GM21723 (cell line): ENCODE data around the gene TAF5L.
"Not testable (repeated sequence)": the region's sequence is repeated elsewhere in the genome, so short reads cannot be mapped to it uniquely, and the experiment has no call there.

Experiments
- ATAC-seq: cut with Tn5 transposase; IDR thresholded peaks from one replicate; pipeline ENCODE4 v1.9.1; 2021; ENCODE audit warnings: mild to moderate bottlenecking, moderate library complexity; ENCODE audit not compliant: unreplicated experiment

The TAF5L gene

DNA sequence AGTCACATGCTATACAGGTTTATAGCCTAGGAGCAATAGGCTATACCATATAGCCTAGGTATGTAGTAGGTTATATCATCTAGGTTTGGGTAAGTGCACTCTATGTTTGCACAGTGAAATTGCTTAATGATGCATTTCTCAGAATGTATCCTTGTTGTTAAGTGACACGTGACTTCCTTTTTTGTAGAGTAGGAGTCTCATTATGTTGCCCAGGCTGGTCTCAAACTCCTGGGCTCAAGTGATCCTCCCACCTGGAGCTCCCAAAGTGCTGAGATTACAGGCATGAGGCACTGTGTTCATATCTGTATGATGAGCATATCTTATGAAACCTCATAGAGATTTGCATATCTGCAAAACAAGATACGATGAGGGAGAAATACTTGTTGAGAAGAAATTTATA is 53.6 kb downstream of the TAF5L start:
- ATAC-seq: no peak

DNA sequence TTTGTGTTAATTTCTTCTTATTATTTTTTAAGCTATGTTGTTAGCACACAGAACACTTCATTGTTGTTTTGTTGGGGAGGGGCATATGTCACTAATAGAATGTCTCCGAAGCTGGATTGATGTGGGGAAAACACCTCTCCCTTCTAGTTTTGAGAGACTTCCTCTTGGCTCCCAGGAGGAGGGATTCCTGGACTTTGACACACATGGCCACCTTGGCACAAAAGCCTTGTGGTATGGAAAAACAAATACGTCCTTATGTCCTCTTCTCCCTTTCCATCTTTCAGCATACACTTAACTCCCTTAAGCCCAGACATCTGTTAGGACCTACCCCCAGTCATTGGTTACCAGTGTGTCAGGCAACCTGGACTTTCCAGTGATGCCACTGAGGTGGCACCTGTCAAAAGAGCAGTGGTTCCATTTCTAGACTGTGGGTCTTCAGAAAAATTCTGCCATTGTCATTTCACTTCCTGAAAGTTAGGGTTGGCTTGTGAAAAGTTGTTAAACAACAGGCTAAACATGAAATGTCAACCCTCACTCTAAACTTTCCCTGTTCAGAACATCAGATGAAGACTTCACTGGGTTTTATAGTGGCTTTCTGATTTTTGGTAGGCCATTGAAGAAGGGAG is 54.9 kb downstream of the TAF5L start:
- ATAC-seq: no peak

DNA sequence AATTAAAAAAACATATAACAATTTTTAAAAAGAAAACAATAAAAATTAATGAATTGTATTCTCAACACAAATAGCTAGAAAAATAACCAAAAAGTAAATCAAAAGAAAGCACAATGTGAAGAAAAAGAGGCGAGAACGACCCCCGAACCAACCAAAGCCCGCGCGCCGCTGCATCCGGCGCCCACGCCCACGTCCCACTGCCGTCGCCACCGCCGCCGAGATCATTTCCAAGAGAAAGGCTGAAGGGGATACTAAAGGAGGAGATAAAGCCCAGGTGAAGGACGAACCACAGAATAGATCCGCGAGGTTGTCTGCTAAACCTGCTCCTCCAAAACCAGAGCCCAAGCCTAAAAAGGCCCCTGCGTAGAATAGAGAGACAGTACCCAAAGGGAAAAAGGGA is 55.6 kb downstream of the TAF5L start:
- ATAC-seq: no peak

DNA sequence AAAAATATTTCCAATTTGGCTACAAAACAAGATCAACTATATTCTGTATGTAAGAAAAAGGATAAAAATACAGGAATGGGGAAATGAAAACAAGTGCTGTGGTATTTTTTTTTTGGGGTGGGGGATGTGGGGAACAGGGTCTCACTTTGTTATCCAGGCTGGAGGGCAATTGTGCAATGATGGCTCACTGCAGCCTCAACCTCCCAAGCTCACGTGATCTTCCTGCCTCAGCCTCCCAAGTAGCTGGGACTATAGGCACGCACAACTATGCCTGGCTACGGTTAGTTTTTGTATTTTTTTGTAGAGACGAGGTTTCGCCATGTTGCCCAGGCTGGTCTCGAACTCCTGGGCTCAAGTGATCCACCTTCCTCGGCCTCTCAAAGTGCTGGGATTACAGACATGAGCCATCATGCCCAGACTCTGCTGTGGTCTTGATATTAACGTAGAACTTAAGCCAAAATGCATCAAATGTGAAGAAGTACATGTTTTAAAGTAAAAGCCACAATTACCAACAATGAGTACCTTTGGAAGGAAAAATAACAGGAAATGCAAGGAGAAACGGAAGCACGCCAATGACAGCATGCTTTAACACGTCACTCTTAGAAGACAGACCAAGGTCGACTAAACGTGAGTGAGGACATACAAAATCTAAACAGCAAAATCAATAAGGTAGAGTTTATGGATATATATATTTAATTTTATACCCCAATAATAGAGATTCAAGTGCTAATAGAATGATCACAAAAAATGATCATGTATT is 58.6 kb downstream of the TAF5L start:
- no peak for ATAC-seq

DNA sequence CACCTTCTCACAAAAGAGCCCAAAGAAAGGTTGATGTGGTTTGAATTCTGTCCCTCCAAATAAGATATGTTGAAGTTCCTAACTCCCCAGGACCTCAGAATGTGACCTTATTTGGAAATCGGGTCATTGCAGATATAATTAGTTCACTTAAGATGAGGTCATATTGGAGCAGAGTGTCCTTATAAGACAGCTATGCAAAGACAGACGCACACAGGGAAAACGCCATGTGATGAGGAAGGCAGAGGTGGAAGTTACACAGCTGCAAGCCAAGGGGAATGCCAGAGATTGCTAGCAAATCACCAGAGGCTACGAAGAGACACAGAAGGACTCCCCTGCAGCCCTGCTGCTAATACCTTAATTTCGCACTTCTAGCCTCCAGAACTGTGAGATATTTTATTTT is 62.2 kb downstream of the TAF5L start:
- no peak for ATAC-seq

DNA sequence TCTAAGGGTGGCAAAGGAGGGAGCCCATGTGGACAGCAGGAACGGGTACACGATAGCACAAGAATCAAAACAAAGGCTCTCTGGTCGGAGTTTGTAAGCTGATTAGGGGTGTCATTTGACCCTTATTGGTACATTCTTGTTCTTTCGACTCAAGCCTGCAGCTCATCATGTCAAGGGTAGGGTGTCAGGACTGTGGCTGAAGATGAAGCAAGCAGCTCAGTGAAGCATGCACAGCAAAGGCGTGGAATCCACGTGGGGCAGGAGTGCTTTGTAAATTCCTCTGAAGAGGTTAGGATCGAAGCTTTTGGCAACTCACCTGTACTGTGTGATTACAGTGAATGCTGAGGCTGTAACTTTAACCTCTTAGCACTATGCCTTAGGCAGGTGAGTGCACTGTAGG is 62.7 kb downstream of the TAF5L start:
- no peak for ATAC-seq

DNA sequence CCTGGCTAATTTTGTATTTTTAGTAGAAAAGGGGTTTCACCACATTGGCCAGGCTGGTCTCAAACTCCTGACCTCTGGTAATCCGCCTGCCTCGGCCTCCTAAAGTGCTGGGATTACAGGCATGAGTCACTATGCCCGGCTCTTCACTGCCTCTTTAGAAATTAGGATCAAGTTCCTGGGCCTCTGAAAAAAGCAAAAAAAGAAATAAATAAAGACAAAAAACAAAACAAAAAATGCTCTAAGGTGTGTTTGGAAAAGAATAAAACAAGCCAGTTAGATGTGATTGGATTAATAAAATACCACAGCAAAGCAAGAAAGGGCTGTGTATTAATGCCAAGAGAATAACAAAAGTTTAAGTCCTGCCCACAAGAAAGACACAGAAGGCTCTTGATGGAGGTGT is 63.2 kb downstream of the TAF5L start:
- no peak for ATAC-seq

DNA sequence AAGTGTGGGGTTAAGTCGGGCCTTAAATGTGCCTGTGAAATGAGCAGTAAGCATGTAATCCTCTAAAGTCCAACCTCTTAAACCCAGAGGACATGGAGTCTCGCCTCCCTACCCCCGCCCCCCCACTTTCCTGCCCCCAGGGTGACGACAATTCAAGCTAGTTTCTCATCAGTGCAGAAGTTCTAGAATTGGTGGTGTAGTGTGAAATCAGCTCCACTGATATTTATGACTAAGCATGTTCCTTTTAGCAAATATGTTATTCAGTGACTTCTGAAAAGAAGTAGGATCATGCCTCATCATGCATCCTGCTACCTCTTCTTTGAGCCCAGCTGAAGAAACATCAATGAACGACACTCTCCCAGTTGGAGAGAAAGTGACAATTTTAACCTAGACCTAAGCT is 64.8 kb downstream of the TAF5L start:
- no peak for ATAC-seq

DNA sequence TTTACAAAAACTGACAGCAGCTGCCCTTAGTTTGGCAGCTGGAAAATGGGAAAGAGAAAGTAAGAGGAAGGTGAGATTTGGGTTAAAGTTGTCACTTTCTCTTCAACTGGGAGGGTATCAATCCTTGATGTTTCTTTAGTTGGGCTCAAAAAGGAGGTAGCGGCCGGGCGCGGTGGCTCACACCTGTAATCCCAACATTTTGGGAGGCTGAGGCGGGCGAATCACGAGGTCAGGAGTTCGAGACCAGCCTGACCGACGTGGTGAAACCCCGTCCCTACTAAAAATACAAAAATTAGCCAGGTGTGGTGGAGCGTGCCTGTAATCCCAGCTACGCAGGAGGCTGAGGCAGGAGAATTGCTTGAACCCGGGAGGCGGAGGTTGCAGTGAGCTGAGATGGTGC is 65.8 kb downstream of the TAF5L start:
- not testable (repeated sequence) for ATAC-seq

DNA sequence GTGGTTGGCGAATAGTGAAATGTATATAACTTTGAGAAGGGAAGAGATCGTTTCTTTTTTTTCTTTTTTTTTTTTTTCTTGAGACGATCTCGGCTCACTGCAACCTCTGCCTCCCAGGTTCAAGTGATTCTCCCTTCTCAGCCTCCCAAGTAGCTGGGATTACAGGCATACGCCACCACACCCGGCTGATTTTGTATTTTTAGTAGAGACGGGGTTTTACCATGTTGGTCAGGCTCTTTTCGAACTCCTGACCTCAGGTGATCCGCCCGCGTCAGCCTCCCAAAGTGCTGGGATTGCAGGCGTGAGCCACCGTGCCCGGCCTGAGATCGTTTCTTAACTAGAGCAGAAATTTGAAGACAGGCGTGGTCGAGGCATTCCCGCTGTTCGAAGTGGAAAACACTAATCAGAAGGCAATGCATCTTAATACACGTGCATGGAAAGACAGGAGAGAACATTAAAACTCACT is 66.6 kb downstream of the TAF5L start:
- not testable (repeated sequence) for ATAC-seq

DNA sequence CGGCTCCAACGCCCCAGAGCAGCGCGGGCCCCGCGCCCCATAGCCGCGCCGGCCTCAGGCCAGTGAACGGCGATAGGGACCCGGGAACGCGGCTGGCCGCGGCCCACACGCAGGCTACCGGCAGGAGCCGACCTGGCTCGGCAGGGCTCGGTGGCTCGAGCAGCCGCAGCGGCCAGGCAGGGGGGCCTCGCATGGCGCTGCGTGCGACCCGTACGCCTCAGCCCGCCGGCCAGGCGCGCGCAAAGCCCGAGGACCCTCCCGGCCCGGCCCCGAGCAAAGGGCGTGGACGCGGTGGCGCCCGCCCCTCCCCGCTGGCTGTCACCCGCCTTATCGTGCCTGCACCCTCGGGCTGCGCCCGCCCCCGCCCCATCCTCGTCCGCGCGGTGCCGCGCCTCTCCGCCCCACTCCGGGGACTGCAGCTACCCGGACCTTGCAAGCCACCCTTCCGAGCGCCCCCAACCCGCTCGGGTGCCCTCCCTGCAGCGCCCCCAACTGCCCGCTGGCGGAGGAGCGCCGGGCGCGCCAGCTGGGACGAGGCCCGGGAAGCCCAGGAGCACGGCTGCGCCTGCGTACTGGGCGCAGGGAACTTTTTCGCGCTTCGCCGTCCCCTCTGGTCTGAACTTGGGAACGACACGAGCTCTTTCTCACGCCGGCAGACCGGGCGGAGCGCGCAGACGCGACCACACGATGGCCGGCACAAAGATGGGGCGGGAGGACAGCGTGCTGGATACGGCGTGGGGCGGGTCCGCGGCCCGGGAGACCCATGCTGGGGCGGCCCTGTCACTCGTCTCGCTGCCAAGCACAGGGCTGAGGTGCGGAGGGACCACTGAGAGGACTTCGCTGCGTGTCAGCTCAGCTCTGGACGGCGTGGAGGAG is 67.2 kb downstream of the TAF5L start, which contains the start of gene ABCB10:
ABCB10 (minus strand) TSS at position 248 of the 876 bp plus-strand sequence; CDS start at position 193, 55 bp downstream.
- ATAC-seq: peak; percentile 82

DNA sequence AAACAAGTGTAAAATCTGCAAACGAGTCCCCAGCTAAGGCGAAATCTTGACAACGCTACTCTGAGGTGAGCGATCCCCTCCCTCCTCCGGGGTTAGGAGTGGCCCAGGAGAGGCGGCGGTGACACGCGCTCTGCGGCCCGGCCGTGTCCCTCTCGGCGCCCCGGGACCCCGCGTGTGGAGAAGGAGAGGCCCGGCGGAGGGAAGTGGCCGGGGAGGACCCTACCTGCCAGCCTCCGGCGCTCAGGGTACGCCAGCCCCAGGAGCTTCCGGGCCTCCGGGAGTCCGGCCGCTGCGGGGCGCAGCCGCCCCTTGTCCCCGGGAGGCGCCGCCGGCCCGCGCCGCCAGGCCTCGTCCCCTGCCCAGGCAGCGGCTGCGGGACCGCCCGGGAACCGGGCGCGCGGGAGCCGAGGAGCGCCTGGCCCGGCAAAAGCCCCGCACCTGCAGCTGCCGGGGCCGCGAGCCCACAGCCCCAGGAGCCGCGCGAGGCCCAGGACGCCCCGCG is 68.0 kb downstream of the TAF5L start:
- ATAC-seq: peak; percentile 44

DNA sequence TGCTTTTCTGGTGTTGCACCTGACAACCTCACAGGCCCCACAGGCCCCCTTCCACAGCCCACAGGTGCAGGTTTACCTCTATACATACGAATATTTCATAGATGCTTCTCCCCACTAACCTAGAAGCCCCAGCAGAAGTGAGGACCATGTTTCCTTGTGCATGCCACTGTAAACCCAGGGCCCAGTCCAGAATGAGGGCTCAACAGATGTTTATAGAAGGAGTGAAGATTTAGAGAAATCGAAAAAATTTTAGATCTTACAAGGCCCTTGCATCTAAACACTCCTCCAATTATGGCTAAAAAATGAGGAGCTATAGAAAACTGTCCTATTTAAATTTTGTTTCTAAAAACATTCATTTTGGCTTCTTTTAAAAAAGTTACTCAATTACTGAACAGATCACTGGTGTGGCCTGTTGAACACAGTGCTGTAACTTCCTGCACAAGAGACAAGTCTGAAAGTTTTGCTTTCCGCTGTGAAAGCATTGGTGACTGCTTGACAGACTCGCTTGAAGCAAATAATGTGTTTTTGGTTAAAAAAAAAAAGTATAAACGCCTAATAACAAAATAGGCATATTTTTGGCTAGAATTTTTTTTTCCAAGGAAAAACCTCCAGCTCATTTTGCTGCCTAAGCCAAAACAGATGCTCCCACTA is 68.6 kb downstream of the TAF5L start:
- peak; percentile 30 for ATAC-seq

DNA sequence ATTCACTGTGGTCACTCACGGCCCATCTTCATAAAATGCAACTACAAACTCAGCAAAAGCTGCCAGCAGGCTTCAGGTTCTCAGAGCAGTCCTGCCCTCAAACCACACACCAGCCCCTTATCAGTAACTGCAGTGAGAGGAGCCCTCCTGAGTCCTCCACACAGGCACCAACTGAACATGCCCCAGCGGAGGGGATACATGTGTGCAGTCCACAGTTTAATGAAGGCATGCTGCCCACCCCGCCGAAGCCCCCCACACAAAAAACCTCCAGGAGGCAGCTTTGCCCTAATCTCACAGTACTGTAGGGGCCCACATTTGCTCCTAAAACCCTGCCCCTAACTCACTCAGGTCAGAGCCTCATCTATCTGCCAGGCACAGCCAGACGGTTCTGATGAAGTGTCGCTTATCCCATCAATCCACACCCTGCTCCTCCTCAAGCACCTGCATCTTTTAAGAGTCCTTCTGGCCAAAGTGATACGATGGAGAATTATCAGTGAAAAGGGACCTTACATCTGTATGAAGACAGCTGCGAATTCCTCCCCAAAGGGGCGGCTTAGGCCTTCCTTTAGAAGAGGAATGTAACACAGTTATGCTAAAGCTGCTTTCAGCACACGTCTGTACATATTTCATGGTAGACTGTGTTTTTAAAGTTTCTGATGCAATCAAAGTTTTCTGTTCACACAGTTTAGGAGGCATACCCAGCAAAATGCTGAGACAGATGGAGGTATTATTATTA is 70.9 kb downstream of the TAF5L start:
- no peak for ATAC-seq

DNA sequence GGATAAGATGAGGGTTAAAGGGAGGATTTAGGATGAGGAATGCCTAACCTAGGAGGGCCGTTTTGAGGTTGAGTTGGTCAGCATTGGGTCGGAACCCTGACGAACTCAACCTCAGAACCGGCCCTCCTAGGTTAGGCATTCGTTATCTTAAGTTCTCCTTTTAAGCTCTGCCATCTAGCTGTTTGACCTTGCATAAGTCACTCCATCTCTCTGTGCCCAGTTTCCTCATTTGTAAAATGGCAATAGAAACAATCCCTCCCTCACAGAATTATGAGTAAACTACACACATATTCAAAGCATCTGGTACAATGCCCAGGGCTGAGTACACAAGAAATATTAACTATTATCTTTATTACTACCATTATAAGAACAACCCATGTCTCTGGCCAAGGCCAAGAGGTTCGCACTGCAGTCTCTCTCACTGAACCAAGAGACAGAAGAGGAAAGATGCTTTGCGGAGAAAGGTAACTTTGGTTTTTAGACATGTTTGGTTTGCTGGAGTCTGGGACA is 72.2 kb downstream of the TAF5L start:
- no peak for ATAC-seq

DNA sequence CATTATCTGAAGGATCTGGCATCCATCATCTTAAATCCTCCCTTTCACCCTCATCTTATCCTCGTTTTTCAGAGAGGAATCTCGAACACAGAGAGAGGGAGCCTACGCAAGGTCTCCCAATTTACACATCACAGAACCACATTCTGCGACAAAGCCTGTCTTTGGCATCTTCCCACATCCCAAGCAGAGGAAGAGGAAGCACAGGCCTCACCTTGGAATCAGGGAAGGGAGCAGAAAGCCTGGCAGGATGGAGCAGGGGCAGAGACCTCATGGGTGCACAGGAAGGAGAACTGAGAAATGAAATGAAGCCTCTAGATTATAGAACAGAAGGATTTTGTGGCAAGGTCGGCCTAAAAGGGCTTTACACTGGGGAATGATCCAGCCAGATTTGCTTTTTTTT is 73.2 kb downstream of the TAF5L start:
- no peak for ATAC-seq

DNA sequence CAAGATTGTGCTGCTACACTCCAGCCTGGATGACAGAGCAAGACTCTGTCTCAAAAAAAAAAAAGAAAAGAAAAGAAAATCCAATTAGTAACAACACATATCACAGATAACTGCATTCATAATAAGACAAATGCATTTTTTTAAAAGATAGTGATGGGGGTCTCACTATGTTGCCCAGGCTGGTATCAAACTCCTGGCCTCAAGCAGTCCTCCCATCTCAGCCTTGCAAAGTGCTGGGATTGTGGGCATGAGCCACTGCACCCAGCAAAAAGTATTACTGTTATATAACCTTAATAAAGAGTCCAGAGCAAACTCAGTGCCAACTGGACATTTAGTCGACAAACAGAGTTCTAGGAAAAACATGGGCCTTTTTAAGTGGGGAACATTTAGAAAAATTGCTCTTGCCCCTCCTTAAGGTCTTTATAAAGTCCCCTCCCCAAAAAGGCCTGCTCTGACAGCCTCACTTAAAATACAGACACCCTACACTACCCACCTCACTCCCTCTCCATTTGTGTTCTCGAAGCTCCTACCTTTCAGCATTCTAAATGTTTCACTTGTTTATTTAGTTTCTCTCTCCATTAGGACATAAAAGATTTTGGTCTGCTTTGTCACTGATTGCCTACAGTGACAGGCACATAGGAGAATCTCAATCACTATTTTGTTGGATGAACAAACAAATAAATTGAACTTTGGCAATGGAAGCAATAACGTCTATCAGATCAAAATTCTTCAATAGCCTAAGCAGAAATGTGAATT is 74.9 kb downstream of the TAF5L start:
- ATAC-seq: no peak

DNA sequence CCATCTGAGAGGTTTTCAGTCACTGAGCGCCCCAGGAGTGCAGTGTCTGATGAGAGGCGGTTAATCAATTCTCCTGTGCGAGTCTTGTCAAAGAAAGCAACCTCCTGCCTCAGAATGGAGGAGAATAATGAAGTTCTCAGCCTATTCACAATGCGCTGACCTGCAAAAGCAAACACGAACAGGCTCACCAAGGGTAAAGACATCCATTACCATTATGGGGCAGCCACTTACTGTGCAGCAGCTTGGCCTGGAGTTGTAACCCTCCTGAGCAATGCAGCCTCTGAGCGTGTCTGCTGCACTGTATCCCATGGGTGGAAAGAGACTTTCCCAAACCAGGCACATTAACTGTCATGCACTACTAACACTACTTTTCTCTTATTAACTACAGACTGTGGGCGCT is 78.4 kb downstream of the TAF5L start:
- no peak for ATAC-seq

DNA sequence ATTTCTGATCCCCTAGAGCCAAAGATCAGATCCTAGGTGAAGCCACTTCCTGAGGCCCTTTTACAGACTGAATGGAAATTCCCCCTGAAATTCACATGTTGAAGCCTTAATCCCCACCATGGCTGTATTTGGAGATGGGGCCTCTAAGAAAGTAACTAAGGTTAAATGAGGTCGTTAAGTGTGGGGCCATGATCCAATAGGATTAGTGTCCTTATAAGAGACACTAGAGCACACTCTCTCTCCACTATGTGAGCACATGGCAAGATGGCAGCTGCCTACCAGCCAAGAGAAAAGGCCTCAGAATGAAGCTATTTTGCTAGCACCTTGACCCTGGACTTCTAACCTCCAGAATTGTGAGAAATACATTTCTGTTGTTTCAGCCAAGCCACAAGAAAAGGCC is 81.3 kb downstream of the TAF5L start:
- no peak for ATAC-seq
